SJSA1 (cell line): ENCODE data around the gene DOCK10. TPM values are rescaled to one million over a fixed set of nuclear protein-coding genes. Genes with fewer than 3 reads are reported as not detected.

Experiments used
- DNase-seq, 2 experiments: peaks; one replicate each; pipeline ENCODE4 v3.0.0-alpha.2; 2015 to 2020; ENCODE audit warnings: low spot score in 2 of 2, low read depth in 1 of 2
- H3K27ac ChIP-seq: fragments of 250-450 bp; sonication (Bioruptor Pico); 2 replicates; pipeline ENCODE4 v1.5.1; 2020; ENCODE audit warnings: mild to moderate bottlenecking, moderate library complexity
- H3K27me3 ChIP-seq: fragments of 250-450 bp; sonication (Bioruptor Pico); replicated peaks from 2 replicates; pipeline ENCODE4 v1.5.1; 2020; ENCODE audit warnings: mild to moderate bottlenecking, moderate library complexity
- H3K36me3 ChIP-seq: fragments of 250-450 bp; sonication (Bioruptor Pico); 2 replicates; pipeline ENCODE4 v1.5.1; 2020; ENCODE audit warnings: mild to moderate bottlenecking
- H3K4me1 ChIP-seq: fragments of 250-450 bp; sonication (Bioruptor Pico); replicated peaks from 2 replicates; pipeline ENCODE4 v1.6.1; 2021; ENCODE audit warnings: mild to moderate bottlenecking
- H3K4me3 ChIP-seq: fragments of 250-450 bp; sonication (Bioruptor Pico); 2 replicates; pipeline ENCODE4 v1.5.1; 2020; ENCODE audit warnings: mild to moderate bottlenecking
- H3K9me3 ChIP-seq: fragments of 250-450 bp; sonication (Bioruptor Pico); replicated peaks from 2 replicates; pipeline ENCODE4 v1.5.1; 2020; ENCODE audit warnings: mild to moderate bottlenecking
- total RNA-seq: library from RNA; depleted of rRNA; stranded (reverse); fragments of >200 nt; shearing (Covaris generic); gene quantifications from 2 replicates; pipeline ENCODE4 v1.2.3, GENCODE V29; 2014

DOCK10 gene
- total RNA-seq, 1 experiment from 2014 or later: 32.6 TPM

DNA sequence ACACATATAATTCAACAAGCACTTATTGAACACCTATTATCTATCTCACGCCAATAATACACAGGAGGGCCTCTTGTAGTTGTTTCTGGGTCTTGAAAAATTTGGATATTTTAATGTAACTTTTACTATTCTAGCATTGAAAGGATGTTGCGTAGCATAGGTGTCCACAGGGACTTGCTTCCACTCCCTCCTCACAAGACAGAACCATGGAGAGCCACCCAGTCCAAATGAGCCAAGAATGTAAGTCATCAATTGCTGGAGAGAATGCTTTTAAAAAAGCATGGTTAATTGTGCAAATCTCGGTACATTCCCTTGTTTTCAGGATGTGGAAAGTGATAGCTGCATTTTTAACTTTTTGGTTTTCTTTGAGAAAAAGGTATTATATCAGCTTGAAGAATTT, 46.8 kb downstream of the DOCK10 start:
- Histone ChIP-seq H3K4me3 (no peak overlapping the region), H3K27me3 (no peaks in the 10 kb centered on the region), H3K4me1 (no peaks in the 10 kb centered on the region), H3K27ac (no peak overlapping the region), H3K36me3 (no peaks in the 10 kb centered on the region), H3K9me3 (no peaks in the 10 kb centered on the region)
- DNase-seq: no peak

DNA sequence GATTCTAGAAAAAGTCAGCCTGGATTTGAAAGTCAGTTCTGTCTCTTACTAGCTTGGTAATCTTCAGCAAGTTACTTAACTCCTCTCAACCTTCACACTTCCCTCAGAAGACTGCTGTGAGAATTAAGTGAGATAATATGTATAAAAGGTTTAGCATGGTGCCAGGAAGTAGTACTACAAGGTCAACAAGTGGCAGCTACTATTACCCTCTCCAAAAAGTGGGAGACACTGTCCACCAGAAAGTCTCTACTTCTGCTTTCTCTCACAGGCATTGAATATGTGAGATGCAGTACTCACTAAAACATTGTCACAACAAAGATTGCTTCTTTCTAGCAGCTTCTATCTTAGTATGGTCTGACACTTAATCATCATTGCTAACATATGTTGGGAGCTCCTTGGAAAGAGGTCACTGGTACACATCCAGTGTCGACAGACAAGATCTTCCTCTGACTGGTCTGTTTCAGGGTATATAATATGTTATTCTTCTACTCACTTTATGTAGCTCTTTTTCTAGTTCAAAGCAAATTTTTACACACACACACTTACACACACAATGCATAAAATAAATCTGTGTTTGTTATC, 47.9 kb downstream of the DOCK10 start:
- Histone ChIP-seq H3K36me3 (no peaks in the 10 kb centered on the region), H3K27ac (no peak overlapping the region), H3K9me3 (no peaks in the 10 kb centered on the region), H3K4me3 (no peak overlapping the region), H3K4me1 (no peaks in the 10 kb centered on the region), H3K27me3 (no peaks in the 10 kb centered on the region)
- no peak for DNase-seq

DNA sequence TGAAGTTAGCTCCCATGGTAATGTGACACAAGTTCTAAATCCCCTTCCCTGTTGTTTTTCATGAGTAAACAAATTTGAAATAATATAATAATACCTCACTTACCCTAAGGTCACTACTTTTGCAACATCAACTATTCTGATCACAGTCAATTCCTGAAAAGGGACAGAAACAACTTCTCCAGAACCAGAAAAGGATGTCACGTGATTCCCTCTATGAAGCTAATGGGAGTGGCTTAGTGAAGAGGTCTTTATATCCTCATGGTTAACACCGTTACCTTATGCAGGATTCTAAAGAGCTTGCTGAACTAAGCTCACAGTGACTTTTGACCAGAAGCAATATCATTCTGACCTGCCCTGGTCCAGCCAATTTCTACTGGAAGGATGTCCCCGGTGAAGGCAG, 51.6 kb downstream of the DOCK10 start:
- no peak overlapping the region for H3K4me3 ChIP-seq
- H3K27me3 ChIP-seq: no peaks in the 10 kb centered on the region

GRCh38 chr2:224987733-224988132, 54.5 kb downstream of the DOCK10 start:
- Histone ChIP-seq H3K27me3 (no peaks in the 10 kb centered on the region), H3K4me1 (peaks cover 15% of the 10 kb centered on the region), H3K27ac (no peak overlapping the region), H3K36me3 (no peaks in the 10 kb centered on the region), H3K9me3 (no peaks in the 10 kb centered on the region), H3K4me3 (no peak overlapping the region)
- no peak for DNase-seq

More for the DNA sequence above, 51.6 kb downstream of the DOCK10 start:
- Histone ChIP-seq H3K36me3 (no peaks in the 10 kb centered on the region), H3K9me3 (no peaks in the 10 kb centered on the region), H3K4me1 (no peaks in the 10 kb centered on the region), H3K27ac (no peak overlapping the region)
- no peak for DNase-seq

- Histone ChIP-seq H3K27ac (no peak overlapping the region), H3K4me1 (peaks cover 17% of the 10 kb centered on the region), H3K27me3 (no peaks in the 10 kb centered on the region), H3K9me3 (no peaks in the 10 kb centered on the region), H3K36me3 (no peaks in the 10 kb centered on the region), H3K4me3 (no peak overlapping the region)
- no peak for DNase-seq
Observed at GRCh38 chr2:224986477-224986876, 55.8 kb downstream of the DOCK10 start.

DNA sequence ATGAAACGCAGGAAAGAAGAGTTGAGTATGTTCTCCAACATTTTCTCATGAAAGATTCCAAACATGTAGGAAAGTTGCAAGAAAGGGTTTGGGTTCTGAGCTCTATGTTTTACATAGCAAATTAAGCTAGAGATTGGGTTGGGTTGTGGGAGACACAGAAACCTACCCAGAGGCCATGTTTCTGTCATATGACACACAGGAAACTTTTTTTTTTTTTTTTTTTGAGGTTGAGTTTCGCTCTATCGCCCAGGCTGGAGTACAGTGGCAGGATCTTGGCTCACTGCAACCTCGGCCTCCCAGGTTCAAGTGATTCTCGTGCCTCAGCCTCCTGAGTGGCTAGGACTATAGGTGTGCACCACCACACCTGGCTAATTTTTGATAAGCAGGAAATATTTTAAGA, 57.6 kb downstream of the DOCK10 start:
- H3K4me3 ChIP-seq: no peak overlapping the region
- no peak for DNase-seq
- no peaks in the 10 kb centered on the region for H3K9me3 ChIP-seq
- no peaks in the 10 kb centered on the region for H3K27me3 ChIP-seq
- H3K27ac ChIP-seq: no peak overlapping the region
- H3K36me3 ChIP-seq: no peaks in the 10 kb centered on the region
- H3K4me1 ChIP-seq: peaks cover 17% of the 10 kb centered on the region

DNA sequence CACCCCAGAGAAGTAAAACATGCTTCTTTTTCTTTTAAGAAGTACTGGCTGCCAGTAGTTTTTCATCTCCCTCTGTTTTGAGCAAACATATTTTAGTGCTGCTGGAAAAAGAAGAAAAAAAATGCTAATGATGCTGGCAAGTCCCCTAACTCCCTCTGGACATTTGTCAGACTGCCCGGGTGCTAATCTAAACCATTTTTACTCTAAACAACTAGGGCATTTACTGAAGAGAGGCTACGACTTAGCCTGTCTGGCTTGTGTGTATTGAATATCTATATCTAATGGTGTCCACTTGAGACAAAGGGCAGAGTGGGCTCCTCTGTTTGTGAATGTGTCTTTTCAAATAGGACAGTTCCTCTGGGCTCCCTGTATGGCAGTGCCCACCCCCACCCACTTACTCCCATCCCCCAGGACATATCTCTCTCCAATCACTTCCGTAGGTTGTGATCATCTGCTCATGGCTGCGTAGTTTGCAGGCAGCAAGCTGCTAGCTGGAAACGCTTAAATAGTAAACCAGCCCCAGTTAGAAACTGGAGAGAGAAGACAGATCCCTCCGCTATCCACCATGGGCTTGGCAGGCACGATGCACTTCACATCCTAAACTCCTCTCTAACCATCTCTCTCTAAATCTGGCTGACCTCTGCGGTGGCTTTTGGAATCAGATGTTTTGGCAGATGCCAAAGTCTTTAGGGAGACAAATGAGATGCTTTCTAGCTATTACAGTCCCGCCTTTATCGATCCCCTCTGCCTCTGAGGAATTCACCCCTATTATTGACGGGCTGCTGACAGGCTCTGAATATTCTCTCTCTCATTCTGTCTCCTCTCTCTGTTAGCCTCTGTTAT, 58.3 kb downstream of the DOCK10 start:
- H3K36me3 ChIP-seq: no peaks in the 10 kb centered on the region
- DNase-seq: no peak
- H3K9me3 ChIP-seq: no peaks in the 10 kb centered on the region
- H3K4me3 ChIP-seq: peak overlapping the region; percentile 4; the same call in 1 of the 2 replicates
- no peaks in the 10 kb centered on the region for H3K27me3 ChIP-seq
- peaks cover 17% of the 10 kb centered on the region for H3K4me1 ChIP-seq
- no peak overlapping the region for H3K27ac ChIP-seq

DNA sequence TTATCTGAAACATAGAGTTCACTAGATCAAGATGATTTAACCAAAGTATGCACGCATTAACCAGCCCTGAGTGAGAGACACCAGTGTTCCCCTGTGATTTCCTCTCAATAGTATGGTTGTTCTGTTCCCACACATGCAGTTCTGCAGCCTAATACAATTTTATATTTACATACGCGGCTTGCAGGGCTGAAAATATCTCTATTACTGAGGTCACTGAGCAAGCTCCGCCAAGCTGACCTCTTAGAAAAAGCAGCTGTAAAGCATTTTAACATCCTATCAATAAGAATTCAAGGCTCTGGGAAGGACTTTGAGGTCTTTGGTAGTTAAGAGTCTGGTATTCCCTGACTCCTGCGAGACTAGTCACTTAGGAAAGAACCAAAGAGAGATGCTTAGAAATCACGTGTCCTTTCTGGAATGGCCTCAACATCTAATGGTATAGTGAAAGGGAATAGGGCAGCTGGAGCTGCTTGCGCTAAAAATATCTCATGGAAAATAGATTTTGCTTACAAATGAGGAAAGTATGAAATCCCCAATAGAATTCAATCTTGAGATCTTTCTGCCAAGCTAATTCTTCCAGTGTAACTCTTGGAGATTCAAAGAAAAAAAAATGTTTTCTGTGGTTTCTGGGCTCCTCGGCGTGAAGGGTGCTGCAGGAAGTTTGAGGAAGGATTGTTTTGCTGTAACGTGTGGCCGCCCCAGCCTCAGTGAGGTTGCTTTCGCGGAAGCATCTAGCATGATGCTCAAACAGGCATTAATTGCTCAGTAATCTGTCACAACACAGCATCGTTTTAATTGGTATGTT, 59.2 kb downstream of the DOCK10 start:
- H3K27ac ChIP-seq: no peak overlapping the region
- peak overlapping the region; percentile 4; the same call in 1 of the 2 replicates for H3K4me3 ChIP-seq
- no peaks in the 10 kb centered on the region for H3K9me3 ChIP-seq
- H3K36me3 ChIP-seq: no peaks in the 10 kb centered on the region
- peak in 1 of 2 experiments; percentile 43 for DNase-seq
- peaks cover 17% of the 10 kb centered on the region for H3K4me1 ChIP-seq
- no peaks in the 10 kb centered on the region for H3K27me3 ChIP-seq

DNA sequence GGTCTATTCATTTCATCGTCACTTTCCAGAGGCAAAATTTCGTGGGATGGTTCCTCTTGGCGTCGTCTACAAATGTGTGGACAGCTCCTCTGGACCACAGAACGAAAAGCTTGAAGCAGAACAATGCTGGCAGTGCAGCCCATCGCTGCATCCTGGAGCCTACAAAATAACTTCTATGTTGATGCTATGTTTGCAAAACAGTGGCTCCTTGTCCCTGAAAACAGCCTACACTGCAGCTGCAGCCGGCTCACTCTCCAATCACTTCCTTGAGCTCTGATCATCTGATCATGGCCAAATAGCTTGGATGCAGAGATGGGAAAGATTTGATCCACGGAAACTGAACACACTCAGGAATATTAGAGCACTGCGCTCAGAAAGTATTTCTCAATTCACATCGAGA, 60.0 kb downstream of the DOCK10 start:
- Histone ChIP-seq H3K36me3 (no peaks in the 10 kb centered on the region), H3K4me1 (peaks cover 17% of the 10 kb centered on the region), H3K27me3 (no peaks in the 10 kb centered on the region), H3K27ac (no peak overlapping the region), H3K9me3 (no peaks in the 10 kb centered on the region), H3K4me3 (no peak overlapping the region)
- DNase-seq: no peak

DNA sequence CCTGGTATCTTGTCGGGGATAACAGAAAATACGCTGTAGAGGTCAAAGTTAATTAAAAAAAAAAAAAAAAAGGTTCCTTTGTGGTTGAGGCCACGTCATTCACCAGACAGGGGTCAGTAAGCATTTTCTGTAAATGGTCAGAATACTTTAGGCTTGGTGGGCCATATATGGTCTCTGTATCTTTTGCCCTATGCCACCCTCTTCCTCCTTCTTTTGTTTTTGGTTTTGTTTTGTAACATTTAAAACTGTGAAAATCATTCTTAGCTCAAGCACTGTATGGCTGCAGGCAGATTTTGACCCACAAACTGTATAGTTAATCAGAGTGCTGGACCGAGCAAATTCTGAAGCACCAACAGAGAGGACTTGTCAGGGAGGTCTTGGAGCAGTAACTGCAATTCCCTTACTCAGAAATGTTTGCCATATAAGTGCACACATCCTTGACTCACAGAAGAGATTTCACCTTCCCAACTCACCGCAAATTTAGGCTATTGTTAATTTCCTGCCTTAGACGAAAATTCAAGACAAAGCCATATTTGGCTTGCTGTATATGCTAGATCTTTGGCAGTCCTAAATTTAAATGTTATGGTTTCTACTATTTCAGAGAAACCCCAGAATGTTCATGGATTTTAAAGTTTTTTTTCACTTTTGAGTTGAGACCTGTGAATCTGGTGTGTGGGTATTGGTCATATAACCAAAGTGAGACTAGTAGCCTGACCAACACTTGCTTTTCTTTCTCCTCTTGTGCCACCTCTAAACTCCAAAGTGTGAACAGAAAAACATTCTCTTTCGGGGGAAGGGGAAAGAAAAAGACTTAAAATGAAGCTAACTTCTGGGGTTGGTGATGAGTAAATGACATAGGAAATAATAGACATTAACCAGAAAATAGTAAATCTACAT, 65.4 kb downstream of the DOCK10 start:
- no peaks in the 10 kb centered on the region for H3K36me3 ChIP-seq
- H3K4me1 ChIP-seq: no peaks in the 10 kb centered on the region
- no peaks in the 10 kb centered on the region for H3K27me3 ChIP-seq
- H3K4me3 ChIP-seq: no peak overlapping the region
- no peak overlapping the region for H3K27ac ChIP-seq
- H3K9me3 ChIP-seq: no peaks in the 10 kb centered on the region
- no peak for DNase-seq

GRCh38 chr2:224975761-224976160, 66.5 kb downstream of the DOCK10 start:
- DNase-seq: no peak
- Histone ChIP-seq H3K27ac (no peak overlapping the region), H3K36me3 (no peaks in the 10 kb centered on the region), H3K4me3 (no peak overlapping the region), H3K27me3 (no peaks in the 10 kb centered on the region), H3K9me3 (no peaks in the 10 kb centered on the region), H3K4me1 (no peaks in the 10 kb centered on the region)

GRCh38 chr2:224973112-224974016, 68.9 kb downstream of the DOCK10 start:
- Histone ChIP-seq H3K9me3 (no peaks in the 10 kb centered on the region), H3K27ac (no peak overlapping the region), H3K27me3 (no peaks in the 10 kb centered on the region), H3K36me3 (no peaks in the 10 kb centered on the region), H3K4me1 (no peaks in the 10 kb centered on the region), H3K4me3 (no peak overlapping the region)
- no peak for DNase-seq
